SU-DHL-6 (cell line): ENCODE results near the gene TNIP1.

ENCODE experiments used
- H2AFZ ChIP-seq: fragments of 200-600 bp; sonication (generic); 2 replicates; pipeline ENCODE4 v1.6.1; 2014; ENCODE audit warnings: low read depth, mild to moderate bottlenecking, moderate library complexity, mixed read lengths, antibody characterized with exemption, low read length; ENCODE audit not compliant: severe bottlenecking
- H3F3A ChIP-seq: fragments of 200-600 bp; shearing (Covaris generic); 2 replicates; pipeline ENCODE4 v1.6.0; 2016; ENCODE audit warnings: antibody characterized with exemption, mild to moderate bottlenecking; ENCODE audit not compliant: insufficient read depth
- H3K27ac ChIP-seq: fragments of 200-600 bp; sonication (generic); 2 replicates; pipeline ENCODE4 v1.5.1; 2016; ENCODE audit warnings: low read depth, mild to moderate bottlenecking, low read length, moderate library complexity, mixed read lengths
- H3K27me3 ChIP-seq: fragments of 200-600 bp; sonication (generic), shearing (Covaris generic); 2 replicates; pipeline ENCODE4 v1.6.0; 2014; ENCODE audit warnings: mild to moderate bottlenecking, low read length
- H3K36me3 ChIP-seq: fragments of 200-600 bp; sonication (generic); 2 replicates; pipeline ENCODE4 v1.6.1; 2014; ENCODE audit warnings: mild to moderate bottlenecking, low read length, mixed read lengths
- H3K4me2 ChIP-seq: fragments of 300-600, 200-600 bp; shearing (Covaris generic), sonication (generic); 2 replicates; pipeline ENCODE4 v1.6.0; 2014; ENCODE audit warnings: low read length, low read depth, mild to moderate bottlenecking; ENCODE audit not compliant: poor library complexity, severe bottlenecking
- H3K4me3 ChIP-seq: fragments of 200-600 bp; sonication (generic); 2 replicates; pipeline ENCODE4 v1.5.1; 2014; ENCODE audit warnings: antibody characterized with exemption, low read length, mild to moderate bottlenecking, mixed read lengths; ENCODE audit not compliant: insufficient read depth, poor library complexity, severe bottlenecking
- H3K79me2 ChIP-seq: fragments of 200-600 bp; sonication (generic); 2 replicates; pipeline ENCODE4 v1.6.1; 2014; ENCODE audit warnings: mild to moderate bottlenecking, low read length, moderate library complexity; ENCODE audit not compliant: insufficient read depth
- H3K9ac ChIP-seq: fragments of 200-600 bp; sonication (generic); 2 replicates; pipeline ENCODE4 v1.7.0; 2014; ENCODE audit warnings: mild to moderate bottlenecking, low read length
- H3K9me2 ChIP-seq: fragments of 200-600 bp; sonication (generic); replicated peaks from 2 replicates; pipeline ENCODE4 v1.6.1; 2014; ENCODE audit warnings: low read length; ENCODE audit not compliant: insufficient read depth
- H3K9me3 ChIP-seq: fragments of 200-600 bp; sonication (generic); 2 replicates; pipeline ENCODE4 v1.6.1; 2014; ENCODE audit warnings: low read length, mixed read lengths; ENCODE audit not compliant: insufficient read depth
- H4K20me1 ChIP-seq: fragments of 200-600 bp; sonication (generic); 2 replicates; pipeline ENCODE4 v1.6.1; 2014; ENCODE audit warnings: low read depth, mild to moderate bottlenecking, antibody characterized with exemption, low read length, moderate library complexity, mixed read lengths
- CTCF ChIP-seq: fragments of 200-600 bp; sonication (generic); IDR thresholded peaks from one replicate; pipeline ENCODE4 v1.5.1; 2017; ENCODE audit warnings: antibody characterized with exemption, mild to moderate bottlenecking, low read length, moderate library complexity; ENCODE audit not compliant: insufficient read depth, poor library complexity, severe bottlenecking
- EZH2phosphoT487 ChIP-seq: fragments of 200-600 bp; sonication (generic), shearing (Covaris generic); conservative IDR thresholded peaks from 2 replicates; pipeline ENCODE4 v1.6.1; 2018; ENCODE audit warnings: mild to moderate bottlenecking, antibody characterized with exemption, low read length, moderate library complexity, mixed read lengths

The TNIP1 gene

GRCh38 chr5:151019331-151019730 lies 61.5 kb downstream of the TNIP1 start:
- no peaks in the 10 kb centered on the region for H3K9me3 ChIP-seq

GRCh38 chr5:151018846-151019245 lies 62.0 kb downstream of the TNIP1 start:
- Histone ChIP-seq H3K9ac (no peak overlapping the region), H2AFZ (no peak overlapping the region), H3K27me3 (no peaks in the 10 kb centered on the region), H4K20me1 (no peaks in the 10 kb centered on the region), H3F3A (no peaks in the 10 kb centered on the region), H3K36me3 (no peaks in the 10 kb centered on the region), H3K9me2 (no peaks in the 10 kb centered on the region), H3K4me2 (no peak overlapping the region), H3K27ac (no peak overlapping the region), H3K9me3 (no peaks in the 10 kb centered on the region), H3K79me2 (no peaks in the 10 kb centered on the region), H3K4me3 (no peak overlapping the region)
- TF ChIP-seq EZH2phosphoT487: no peak
- TF ChIP-seq CTCF: no peak

More at GRCh38 chr5:151019331-151019730, 61.5 kb downstream of the TNIP1 start:
- no peak overlapping the region for H2AFZ ChIP-seq
- H3K4me2 ChIP-seq: no peak overlapping the region
- no peaks in the 10 kb centered on the region for H3K27me3 ChIP-seq
- no peaks in the 10 kb centered on the region for H3K79me2 ChIP-seq
- H3K36me3 ChIP-seq: no peaks in the 10 kb centered on the region
- H3F3A ChIP-seq: no peaks in the 10 kb centered on the region
- no peak overlapping the region for H3K27ac ChIP-seq
- no peak for TF ChIP-seq EZH2phosphoT487
- no peak for TF ChIP-seq CTCF
- no peaks in the 10 kb centered on the region for H4K20me1 ChIP-seq
- no peaks in the 10 kb centered on the region for H3K9me2 ChIP-seq
- no peak overlapping the region for H3K9ac ChIP-seq
- H3K4me3 ChIP-seq: no peak overlapping the region

GRCh38 chr5:151017897-151018296 lies 62.9 kb downstream of the TNIP1 start:
- no peak overlapping the region for H3K4me3 ChIP-seq
- no peaks in the 10 kb centered on the region for H3K36me3 ChIP-seq
- no peaks in the 10 kb centered on the region for H3K79me2 ChIP-seq
- no peaks in the 10 kb centered on the region for H3K9me2 ChIP-seq
- no peaks in the 10 kb centered on the region for H3K9me3 ChIP-seq
- H3K27me3 ChIP-seq: no peaks in the 10 kb centered on the region
- H3F3A ChIP-seq: no peaks in the 10 kb centered on the region
- H3K4me2 ChIP-seq: no peak overlapping the region
- no peaks in the 10 kb centered on the region for H4K20me1 ChIP-seq
- TF ChIP-seq CTCF (no peak), EZH2phosphoT487 (no peak)
- no peak overlapping the region for H2AFZ ChIP-seq
- no peak overlapping the region for H3K9ac ChIP-seq
- no peak overlapping the region for H3K27ac ChIP-seq

- no peaks in the 10 kb centered on the region for H3F3A ChIP-seq
- no peak overlapping the region for H3K27ac ChIP-seq
- no peaks in the 10 kb centered on the region for H4K20me1 ChIP-seq
- TF ChIP-seq CTCF (no peak), EZH2phosphoT487 (no peak)
- H3K36me3 ChIP-seq: no peaks in the 10 kb centered on the region
- no peak overlapping the region for H3K4me3 ChIP-seq
- no peak overlapping the region for H3K9ac ChIP-seq
- H3K4me2 ChIP-seq: no peak overlapping the region
- no peak overlapping the region for H2AFZ ChIP-seq
- H3K79me2 ChIP-seq: no peaks in the 10 kb centered on the region
- no peaks in the 10 kb centered on the region for H3K27me3 ChIP-seq
- H3K9me2 ChIP-seq: no peaks in the 10 kb centered on the region
- H3K9me3 ChIP-seq: no peaks in the 10 kb centered on the region
These were observed 64.1 kb downstream of the TNIP1 start for GRCh38 chr5:151016700-151017099.
